ENCODE data around the gene FRMD1. TPM values are rescaled to one million over a fixed set of nuclear protein-coding genes. Genes with fewer than 3 reads are reported as not detected.

FRMD1 gene
- total RNA-seq, result under 1 TPM in 1 of 4 donors, not detected in 3; 0.13 TPM

- 78 to 87% methylated on average over 15 to 21 of the region's 21 CpGs for WGBS, 2 donors
- intact Hi-C loops (cut with DNase I), result no loop called here
- no peaks in the 10 kb centered on the region for H3K27me3 ChIP-seq
- TF ChIP-seq POLR2A (IDR thresholded peaks at IDR 0.05), result no peak
- TF ChIP-seq, protein P1, sequence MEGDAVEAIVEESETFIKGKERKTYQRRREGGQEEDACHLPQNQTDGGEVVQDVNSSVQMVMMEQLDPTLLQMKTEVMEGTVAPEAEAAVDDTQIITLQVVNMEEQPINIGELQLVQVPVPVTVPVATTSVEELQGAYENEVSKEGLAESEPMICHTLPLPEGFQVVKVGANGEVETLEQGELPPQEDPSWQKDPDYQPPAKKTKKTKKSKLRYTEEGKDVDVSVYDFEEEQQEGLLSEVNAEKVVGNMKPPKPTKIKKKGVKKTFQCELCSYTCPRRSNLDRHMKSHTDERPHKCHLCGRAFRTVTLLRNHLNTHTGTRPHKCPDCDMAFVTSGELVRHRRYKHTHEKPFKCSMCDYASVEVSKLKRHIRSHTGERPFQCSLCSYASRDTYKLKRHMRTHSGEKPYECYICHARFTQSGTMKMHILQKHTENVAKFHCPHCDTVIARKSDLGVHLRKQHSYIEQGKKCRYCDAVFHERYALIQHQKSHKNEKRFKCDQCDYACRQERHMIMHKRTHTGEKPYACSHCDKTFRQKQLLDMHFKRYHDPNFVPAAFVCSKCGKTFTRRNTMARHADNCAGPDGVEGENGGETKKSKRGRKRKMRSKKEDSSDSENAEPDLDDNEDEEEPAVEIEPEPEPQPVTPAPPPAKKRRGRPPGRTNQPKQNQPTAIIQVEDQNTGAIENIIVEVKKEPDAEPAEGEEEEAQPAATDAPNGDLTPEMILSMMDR (IDR thresholded peaks at IDR 0.05), result no peak
- no peaks in the 10 kb centered on the region for H3K4me1 ChIP-seq
- H3K9me3 ChIP-seq, result no peaks in the 10 kb centered on the region
- DNase-seq, result no peak
- no peak within 1 kb of the TSS for H3K27ac ChIP-seq
- no peaks in the 10 kb centered on the region for H3K36me3 ChIP-seq
- no peak within 1 kb of the TSS for H3K4me3 ChIP-seq (replicated peaks in 1 of 3)
These were observed at the start of gene FRMD1 for GRCh38 chr6:168078943-168079405. Gene FRMD1 (minus strand): TSS chr6:168079212. CDS start chr6:168079094, 118 bp downstream.

DNA sequence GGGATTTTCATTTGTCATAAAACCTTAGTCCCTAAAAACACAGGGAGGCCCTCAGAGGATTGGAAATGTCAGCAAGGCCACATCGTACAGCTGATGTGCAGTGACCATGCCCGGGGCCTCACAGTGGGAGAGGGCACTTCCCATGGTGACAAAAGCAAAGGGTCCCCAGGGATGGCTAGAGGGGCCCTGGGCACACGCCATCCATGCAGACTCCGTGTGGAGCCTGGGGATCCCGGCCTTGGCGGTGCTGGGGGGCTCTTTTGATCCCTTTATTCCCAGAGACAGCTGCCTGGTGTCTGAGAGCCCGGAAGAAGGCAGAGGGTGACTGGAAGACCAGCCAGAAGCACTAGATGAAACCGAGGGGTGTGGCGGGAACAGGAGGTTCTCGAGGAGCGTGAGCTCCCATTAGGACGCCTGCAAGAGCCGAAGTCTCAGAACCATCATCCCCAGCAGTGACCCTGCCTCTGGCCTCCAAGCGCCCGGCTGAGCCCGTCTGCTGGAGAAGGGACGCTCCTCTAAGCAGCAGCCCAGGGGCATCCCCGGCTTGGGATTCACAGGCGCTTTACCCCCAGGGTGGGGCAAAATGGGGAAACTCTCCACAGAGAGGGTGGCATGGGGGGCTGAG is 49.1 kb upstream of the FRMD1 start:
- no peaks in the 10 kb centered on the region for H3K27me3 ChIP-seq
- WGBS, 2 donors, result 93 to 94% methylated on average over 13 to 19 of the region's 19 CpGs
- H3K9me3 ChIP-seq, result no peaks in the 10 kb centered on the region
- no peak overlapping the region for H3K27ac ChIP-seq
- intact Hi-C loops (cut with DNase I), result no loop called here
- H3K4me3 ChIP-seq (replicated peaks in 1 of 3), result no peak overlapping the region
- TF ChIP-seq POLR2A (IDR thresholded peaks at IDR 0.05), result no peak
- TF ChIP-seq, protein P1 (IDR thresholded peaks at IDR 0.05), result no peak
- DNase-seq, result no peak
- no peaks in the 10 kb centered on the region for H3K36me3 ChIP-seq
- H3K4me1 ChIP-seq, result no peaks in the 10 kb centered on the region

DNA sequence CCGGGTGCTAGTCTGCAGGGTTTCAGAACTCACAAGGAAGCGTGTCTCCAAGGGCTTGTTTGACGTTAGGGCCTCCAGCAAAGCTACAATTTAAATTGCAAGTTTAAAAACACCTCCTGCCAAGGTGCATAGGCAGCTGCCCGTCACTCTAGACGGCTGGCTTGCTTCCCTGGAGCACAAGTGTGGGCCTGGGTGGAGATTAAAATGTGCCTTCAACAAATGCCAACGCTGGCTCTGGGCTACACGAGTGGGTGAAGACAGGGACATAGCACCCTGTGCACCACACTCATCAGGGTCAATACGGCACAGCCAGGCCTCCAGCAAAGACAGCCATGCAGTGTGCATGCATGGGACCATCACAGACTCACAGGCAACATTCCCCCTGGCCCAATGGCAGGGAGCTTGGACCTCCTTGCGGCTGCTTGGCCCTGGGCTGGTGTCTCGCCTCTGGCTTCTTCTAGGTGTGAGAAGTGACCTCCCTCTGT is 48.4 kb upstream of the FRMD1 start:
- Histone ChIP-seq H3K27ac (no peak overlapping the region), H3K4me1 (no peaks in the 10 kb centered on the region), H3K4me3 (replicated peaks in 1 of 3) (no peak overlapping the region), H3K27me3 (no peaks in the 10 kb centered on the region), H3K9me3 (no peaks in the 10 kb centered on the region), H3K36me3 (no peaks in the 10 kb centered on the region)
- WGBS, 2 donors, result 78 to 87% methylated on average over 9 to 10 of the region's 10 CpGs
- intact Hi-C loops (cut with DNase I), result no loop called here
- no peak for DNase-seq
- TF ChIP-seq, protein P1 (IDR thresholded peaks at IDR 0.05), result no peak

DNA sequence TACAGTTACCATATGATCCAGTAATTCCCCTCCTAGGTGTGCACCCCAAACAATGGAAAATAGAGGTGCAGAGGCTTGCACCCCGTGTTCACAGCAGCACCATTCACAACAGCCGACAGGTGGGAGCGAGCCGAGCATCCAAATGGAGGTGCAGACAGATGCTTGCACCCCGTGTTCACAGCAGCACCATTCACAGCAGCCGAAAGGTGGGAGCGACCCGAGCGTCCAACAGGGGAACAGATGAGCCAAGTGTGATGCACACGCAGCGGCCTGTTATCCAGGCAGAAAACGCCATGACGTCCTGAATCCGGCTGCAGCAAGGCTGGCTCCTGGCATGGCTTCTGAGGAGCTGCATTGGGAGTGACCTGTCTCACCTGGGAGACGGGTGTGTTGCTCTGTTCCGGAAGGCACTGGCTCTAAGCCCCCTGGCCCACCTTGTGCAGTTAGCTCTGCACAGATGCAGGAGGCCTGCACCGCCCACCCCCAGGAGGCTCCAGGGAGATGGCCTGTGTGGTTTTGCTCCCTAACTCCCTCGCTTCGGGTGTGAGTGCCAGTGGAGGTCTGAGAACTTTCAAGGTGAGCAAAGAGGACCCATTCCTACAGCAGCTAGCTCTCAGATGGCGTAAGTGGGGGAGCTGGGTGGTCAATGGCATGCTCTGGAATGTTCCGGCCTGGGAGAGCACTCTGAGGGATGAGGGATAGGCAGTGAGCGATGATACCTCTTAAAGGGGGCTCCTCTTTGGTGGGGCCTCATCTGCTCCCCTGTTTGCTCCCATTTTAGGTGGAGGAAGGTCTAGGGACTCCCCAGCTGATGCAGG is 47.8 kb upstream of the FRMD1 start:
- Histone ChIP-seq H3K27ac (no peak overlapping the region), H3K36me3 (no peaks in the 10 kb centered on the region), H3K4me3 (replicated peaks in 1 of 3) (no peak overlapping the region), H3K4me1 (no peaks in the 10 kb centered on the region), H3K27me3 (no peaks in the 10 kb centered on the region), H3K9me3 (no peaks in the 10 kb centered on the region)
- WGBS, 2 donors, result 89 to 93% methylated on average over 18 to 21 of the region's 22 CpGs
- intact Hi-C loops (cut with DNase I), result no loop called here
- DNase-seq, result no peak
- TF ChIP-seq POLR2A (IDR thresholded peaks at IDR 0.05), result no peak
- TF ChIP-seq, protein P1 (IDR thresholded peaks at IDR 0.05), result no peak
